Germinal center (tissue), 1 donor: ENCODE measurements around the gene ITSN2.
"Not testable (repeated sequence)": the region's sequence is repeated elsewhere in the genome, so short reads cannot be mapped to it uniquely, and the experiment has no call there.

Experiments
- DNase-seq: peaks from one replicate; pipeline ENCODE4 v3.0.0; 2012; ENCODE audit warnings: mixed read lengths, low spot score

ITSN2 gene

GRCh38 chr2:24360050-24360962 lies at the start of gene ITSN2:
TSS of gene ITSN2 (minus strand) at chr2:24360536. CDS start at chr2:24328082, 32,454 bp downstream.
- peak; percentile 88 for DNase-seq

- no peak for DNase-seq
Observed at GRCh38 chr2:24409171-24409570, 48.8 kb upstream of the ITSN2 start.

- DNase-seq = not testable (repeated sequence)
Observed at GRCh38 chr2:24408704-24409103, 48.4 kb upstream of the ITSN2 start.

- DNase-seq = no peak
Observed at GRCh38 chr2:24404491-24404921, 44.2 kb upstream of the ITSN2 start.

GRCh38 chr2:24403832-24404212 lies 43.5 kb upstream of the ITSN2 start:
- no peak for DNase-seq

- DNase-seq = no peak
Observed at GRCh38 chr2:24403168-24403831, 43.0 kb upstream of the ITSN2 start.

GRCh38 chr2:24402242-24403097 lies 42.1 kb upstream of the ITSN2 start:
- no peak for DNase-seq

- no peak for DNase-seq
Observed at GRCh38 chr2:24400207-24400907, 40.0 kb upstream of the ITSN2 start.

- DNase-seq = no peak
Observed at GRCh38 chr2:24399434-24400206, 39.3 kb upstream of the ITSN2 start.

- DNase-seq = no peak
Observed at GRCh38 chr2:24394998-24395397, 34.7 kb upstream of the ITSN2 start.

GRCh38 chr2:24392542-24393059 lies 32.3 kb upstream of the ITSN2 start:
- no peak for DNase-seq

GRCh38 chr2:24385366-24385765 lies 25.0 kb upstream of the ITSN2 start:
- no peak for DNase-seq

GRCh38 chr2:24382363-24383073 lies 22.2 kb upstream of the ITSN2 start:
- DNase-seq = peak; percentile 82

GRCh38 chr2:24380820-24381219 lies 20.5 kb upstream of the ITSN2 start:
- no peak for DNase-seq

- DNase-seq = no peak
Observed at GRCh38 chr2:24375349-24376087, 15.2 kb upstream of the ITSN2 start.

- no peak for DNase-seq
Observed at GRCh38 chr2:24374301-24374700, 14.0 kb upstream of the ITSN2 start.

- DNase-seq = no peak
Observed at GRCh38 chr2:24372033-24372432, 11.7 kb upstream of the ITSN2 start.

GRCh38 chr2:24365826-24366225 lies 5.5 kb upstream of the ITSN2 start:
- DNase-seq = no peak

GRCh38 chr2:24365051-24365450 lies 4.7 kb upstream of the ITSN2 start:
- DNase-seq = no peak
